Fibroblast of peridontal ligament (primary cell): Measurements from ENCODE around the gene PPP4R3A.
"Not testable (repeated sequence)": the region's sequence is repeated elsewhere in the genome, so short reads cannot be mapped to it uniquely, and the experiment has no call there.

Experiments used
- DNase-seq: peaks from one replicate; pipeline ENCODE4 v3.0.0-alpha.2; 2010; ENCODE audit errors: extremely low read depth

The PPP4R3A gene

DNA sequence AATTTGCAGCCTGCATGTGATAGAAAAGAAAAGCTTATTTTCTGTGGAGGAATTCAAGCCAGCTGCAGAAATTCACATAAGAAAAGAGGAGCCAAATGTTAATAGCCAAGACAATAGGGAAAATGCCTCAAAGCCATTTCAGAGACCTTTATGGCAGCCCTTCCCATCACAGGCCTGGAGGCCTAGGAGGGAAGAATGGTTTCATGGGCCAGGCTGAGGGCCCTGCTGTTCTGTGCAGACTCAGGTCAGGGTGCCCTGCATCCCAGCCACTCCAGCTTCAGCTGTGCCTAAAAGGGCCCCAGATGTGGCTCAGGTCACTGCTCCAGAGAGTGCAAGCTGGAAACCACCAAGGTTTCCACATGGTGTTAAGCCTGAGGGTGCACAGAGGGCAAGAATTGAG is 71.3 kb downstream of the PPP4R3A start:
- DNase-seq = no peak

DNA sequence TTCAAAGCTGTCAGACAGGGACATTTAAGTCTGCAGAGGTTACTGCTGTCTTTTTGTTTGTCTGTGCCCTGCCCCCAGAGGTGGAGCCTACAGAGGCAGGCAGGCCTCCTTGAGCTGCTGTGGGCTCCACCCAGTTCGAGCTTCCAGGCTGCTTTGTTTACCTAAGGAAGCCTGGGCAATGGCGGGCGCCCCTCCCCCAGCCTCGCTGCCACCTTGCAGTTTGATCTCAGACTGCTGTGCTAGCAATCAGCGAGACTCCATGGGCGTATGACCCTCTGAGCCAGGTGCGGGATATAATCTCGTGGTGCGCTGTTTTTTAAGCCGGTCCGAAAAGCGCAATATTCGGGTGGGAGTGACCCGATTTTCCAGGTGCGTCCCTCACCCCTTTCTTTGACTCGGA is 73.8 kb downstream of the PPP4R3A start:
- DNase-seq = not testable (repeated sequence)

DNA sequence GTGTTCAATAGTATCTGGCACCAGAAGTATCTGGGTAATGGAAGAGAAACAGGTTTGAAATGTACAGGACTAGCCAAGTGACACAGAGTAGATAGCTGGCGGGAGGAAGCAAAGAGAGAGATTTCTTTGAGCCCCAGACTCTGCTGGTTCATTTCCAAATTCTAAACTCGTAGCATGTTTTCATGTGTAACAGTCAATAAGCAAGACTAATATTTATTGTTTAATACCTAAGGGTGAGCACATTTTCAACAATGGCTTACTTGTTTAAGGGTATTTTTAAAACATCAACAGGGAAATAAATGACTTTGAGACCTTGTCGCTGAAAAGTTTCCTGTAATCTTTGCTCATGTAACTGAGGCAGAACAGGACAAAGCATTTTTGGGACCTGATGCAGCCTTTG is 80.7 kb downstream of the PPP4R3A start:
- DNase-seq = no peak

DNA sequence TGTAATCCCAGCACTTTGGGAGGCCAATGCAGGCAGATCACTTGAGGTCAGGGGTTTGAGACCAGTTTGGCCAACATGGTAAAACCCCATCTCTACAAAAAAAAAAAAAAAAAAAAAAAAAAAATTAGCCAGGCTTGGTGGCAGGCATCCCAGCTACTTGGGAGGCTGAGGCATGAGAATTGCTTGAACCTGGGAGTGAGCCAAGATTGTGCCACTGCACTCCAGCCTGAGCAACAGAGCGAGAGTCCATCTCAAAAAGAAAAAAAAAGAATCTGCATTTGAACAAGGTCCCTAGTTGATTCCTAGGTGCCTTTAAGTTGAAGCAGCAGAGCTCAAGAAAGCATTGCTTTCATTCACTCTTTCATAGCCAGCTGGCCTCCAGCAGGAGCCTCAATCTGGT is 81.2 kb downstream of the PPP4R3A start:
- not testable (repeated sequence) for DNase-seq

DNA sequence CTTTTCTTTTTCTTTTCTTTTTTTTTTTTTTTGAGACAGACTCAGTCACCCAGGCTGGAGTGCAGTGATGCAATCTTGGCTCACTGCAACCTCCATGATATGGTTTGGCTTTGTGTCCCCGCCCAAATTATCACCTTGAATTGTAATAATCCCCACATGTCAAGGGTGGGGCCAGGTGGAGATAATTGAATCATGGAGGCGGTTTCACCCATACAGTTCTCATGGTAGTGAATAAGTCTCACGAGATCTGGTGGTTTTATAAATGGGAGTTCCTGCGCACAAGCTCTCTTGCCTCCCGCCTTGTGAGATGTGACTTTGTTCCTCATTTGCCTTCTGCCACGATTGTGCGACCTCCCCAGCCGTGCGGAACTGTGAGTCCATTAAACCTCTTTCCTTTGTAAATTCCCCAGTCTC is 84.6 kb downstream of the PPP4R3A start:
- not testable (repeated sequence) for DNase-seq

DNA sequence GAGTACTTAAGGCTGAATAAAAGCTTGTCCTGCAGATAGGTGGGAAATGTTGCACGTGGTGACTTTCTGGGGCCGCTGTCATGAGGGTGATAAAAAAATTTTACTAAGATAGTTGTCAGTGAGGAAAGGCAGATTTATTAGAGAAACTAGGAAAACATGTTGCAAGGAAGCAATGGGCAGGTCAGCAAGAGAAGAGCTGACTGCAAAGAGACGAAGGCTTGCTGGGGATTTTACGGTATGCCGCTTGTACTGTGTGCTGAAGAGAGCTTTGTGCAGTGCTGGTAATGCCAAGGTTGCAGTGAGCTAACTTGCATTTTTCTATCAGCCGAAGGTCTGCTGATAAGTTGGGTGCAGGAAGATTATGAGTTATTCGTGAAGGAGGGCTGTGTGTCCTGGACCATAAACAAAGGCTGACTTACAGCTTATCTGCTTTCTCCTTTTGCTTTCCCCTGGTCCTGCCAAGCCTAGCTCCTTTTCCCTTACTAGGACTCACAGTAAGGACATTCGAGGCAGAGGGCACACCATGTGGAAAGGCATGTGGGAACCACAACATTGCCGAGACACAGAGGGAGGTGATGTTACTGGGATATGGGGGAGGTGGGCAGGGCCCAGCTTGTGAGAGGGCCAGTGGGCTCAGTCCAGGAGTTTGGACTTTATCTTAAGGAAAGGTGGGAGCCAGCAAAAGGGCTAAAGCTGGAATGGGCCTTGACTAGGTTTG is 85.1 kb downstream of the PPP4R3A start:
- no peak for DNase-seq

DNA sequence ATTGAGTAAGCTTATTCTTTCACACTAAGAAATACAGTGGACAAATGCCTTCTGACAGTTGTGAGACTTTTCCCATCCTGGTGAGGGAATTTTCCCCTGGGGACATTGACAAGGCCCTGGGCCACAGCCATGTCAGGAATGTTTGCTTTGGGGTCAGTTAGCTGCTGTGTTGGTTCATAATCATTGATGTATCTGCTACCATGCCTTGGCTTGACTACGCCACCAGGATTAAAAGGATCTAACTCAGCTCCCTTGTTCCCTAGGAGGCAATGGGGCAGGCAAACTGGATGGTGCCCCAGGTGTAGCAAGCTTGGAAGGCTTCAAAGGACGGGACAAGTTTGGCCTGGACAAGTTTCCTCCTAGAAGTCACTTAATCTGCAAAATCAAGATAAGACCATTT is 89.4 kb downstream of the PPP4R3A start:
- DNase-seq = no peak

DNA sequence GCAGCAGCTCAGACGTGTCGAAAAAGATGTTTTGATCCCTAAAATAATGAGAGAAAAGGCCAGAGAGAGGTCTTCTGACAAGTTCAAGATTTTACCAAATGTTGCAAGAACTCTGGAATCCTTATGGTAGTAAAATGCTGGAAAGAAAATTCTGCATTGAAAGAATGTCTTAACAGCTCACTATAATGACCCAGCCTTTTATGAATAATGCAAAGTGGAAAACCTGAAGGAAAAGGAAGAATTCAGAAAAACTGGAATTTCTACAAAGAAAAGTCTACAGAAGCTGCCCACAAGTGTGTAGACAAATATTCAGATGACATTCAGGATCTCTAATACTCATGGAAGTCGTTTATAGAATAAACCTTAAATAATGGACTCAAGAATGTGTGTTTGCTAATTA is 90.7 kb downstream of the PPP4R3A start:
- no peak for DNase-seq

DNA sequence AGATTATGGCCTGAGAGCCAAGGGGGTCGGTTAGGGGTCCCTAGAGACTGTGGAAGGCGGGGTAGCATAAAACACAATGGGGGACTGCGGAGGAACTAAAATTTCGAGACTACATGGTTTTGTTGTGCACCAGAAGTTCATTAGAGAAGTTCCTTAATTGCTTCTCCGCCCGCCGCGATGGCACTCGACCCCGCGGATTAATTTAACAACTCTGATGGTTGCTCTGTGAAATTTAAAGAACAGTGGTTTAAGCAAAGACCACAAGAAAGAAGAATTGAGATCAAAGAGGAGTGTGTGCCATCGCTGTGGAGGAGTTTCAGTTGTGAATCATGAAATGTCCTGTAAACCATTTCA is 91.1 kb downstream of the PPP4R3A start:
- DNase-seq = peak; percentile 8

DNA sequence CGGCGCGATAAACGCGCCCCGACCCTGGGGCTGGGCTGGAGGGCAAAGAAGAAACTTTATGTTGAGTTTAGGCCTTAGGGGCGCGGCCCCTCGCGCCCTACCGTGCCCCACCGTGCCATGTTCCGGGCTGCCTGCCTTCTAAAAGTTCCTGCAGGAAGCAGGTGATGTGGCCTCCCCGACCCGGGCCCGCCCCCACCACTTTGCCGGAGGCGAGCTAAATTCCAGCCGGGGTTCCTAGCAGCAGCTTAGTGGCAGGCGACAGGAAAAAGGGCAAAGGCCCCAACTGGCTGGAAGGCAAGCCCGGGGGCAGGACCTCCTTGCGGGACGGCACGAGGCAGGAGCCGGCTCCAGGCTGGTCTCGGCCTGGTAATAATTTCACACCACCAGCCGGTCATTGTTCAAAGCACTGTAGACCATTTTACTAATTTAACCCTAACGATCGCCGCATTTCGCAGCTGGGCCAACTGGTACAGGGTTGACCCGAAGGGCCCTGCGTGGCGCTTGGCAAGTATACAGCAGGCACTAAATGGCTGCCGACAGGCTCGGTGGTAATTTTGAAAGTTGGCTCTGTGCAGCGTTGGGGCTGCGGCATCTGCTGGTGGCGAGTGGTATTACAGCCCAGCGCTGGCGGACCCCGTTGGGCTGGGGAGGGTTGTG is 91.6 kb downstream of the PPP4R3A start:
- peak; percentile 50 for DNase-seq

DNA sequence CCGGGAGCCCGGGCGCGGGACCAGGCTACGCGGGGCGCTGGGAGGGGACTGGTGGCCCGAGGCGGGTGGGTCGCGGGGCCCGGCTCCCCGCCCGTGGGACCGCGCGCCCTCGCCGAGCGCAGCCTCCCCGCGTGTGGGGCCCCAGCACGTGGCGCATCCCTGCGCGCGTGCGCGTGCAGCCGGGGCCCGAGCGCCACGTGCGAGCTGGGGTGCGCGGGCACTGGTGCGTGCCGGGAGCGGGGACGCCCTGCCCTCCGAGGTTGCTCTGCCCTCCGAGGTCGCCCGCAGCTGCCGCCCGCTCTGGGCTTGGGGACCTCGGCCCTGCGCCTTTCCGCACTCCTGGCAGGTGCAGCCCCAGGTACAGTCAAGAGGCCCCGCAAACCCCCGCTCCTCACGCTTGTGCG is 92.1 kb downstream of the PPP4R3A start:
- DNase-seq = no peak

DNA sequence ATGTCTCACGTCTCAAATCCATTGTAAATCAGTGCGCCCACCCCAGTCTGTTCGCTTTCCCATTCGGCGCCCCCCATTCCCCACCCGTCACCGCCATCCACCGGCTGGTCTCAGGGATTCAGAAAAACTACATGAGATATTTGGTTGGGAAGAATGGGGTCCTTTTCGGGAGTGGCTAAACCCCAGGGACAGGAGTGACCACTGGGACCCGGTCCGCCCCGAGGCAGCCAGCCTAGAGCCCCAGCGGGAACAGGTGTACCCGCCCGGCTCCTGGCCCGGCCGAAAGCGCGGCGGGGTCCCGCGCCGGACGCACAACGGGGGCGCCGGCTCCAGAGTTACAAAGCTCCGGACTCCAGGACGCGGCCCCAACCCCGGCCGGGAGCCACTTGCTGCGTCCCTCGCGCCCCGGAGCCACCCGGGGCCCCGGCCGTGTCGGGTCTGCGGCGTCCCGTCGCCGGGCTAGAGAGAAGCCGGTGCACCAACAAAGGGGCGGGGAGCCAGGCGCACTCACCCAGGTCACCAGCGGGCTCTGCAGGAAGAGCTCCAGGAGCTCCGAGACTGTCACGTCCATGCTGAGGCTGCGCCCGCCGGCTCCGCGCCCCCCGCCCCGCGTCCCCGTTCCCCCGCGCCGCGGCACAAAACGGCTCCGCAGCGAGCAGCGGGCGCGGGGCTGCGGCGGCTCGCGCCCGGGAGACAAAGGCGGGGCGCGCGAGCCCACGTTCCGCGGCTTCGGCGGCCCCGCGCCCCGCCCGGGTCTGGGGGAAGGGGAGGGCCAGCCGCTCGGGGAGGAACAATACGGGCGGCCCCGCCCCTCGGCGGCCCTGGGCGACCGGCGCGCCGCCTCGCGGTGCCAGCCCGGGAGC is 92.8 kb downstream of the PPP4R3A start, which contains the start of gene CCDC88C:
Gene CCDC88C, minus strand, starts transcription at position 701 of the 863 bp plus-strand sequence. Its CDS starts 130 bp downstream, at position 571.
- no peak for DNase-seq

DNA sequence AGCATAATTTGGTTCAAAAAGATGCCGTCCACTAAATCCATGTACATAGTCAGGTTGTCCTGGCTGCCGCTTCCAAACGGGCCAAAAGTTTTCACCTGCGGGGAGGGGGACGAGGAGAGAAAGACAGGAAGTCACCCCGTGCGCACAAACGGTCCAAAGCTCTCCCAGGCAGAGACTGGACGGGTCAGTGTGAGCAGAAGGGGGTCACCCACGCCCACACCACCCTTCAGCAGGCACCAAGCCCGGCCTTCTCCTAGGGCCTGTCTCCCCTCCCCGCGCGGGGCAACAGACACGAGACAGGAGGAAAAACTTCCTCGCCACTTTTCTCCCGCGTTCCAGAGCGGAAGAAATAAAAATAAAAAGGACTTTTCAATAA is 93.4 kb downstream of the PPP4R3A start:
- no peak for DNase-seq

DNA sequence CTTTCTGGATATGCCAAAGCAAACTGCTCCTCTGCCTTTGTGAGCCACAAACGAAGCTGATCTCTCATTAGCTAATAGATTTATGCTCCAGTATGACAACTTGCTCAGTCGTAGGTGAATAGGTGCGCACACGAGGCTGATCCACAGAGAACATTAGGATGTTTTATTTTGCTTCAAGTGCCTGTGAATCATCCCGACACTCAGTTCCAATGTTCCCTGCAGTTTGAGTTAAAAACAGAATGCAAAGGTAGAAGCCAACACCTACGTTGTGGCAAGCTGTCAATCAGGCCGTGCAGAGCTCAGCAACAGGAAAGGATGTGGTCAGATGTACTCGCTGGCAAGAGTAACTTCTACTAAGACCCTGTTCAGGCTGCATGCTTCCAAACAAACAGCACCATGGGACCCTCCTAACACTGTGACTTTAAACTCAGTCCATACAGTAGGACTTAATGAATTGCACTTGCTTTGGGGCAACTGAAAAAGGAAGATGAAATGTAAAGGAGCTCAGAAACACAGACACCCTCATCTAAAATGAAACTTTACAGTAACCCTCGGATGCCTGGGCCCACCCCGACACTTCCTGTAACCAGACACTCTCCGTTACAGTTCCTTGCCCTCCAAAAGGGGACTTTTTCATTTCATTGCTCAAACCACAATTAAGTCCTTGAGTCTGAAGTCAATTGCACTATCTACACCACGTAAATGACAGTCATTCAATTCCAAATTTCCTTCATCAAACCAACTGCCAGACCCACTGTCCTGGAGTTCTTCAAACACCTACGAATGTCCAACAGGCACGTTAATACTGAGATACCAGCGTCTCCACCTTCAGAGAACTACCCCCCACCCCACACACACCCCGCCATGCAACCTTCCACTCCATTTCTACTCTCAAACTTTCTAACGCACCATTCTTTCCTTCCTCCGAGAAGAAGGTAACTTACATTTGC is 94.0 kb downstream of the PPP4R3A start:
- no peak for DNase-seq

DNA sequence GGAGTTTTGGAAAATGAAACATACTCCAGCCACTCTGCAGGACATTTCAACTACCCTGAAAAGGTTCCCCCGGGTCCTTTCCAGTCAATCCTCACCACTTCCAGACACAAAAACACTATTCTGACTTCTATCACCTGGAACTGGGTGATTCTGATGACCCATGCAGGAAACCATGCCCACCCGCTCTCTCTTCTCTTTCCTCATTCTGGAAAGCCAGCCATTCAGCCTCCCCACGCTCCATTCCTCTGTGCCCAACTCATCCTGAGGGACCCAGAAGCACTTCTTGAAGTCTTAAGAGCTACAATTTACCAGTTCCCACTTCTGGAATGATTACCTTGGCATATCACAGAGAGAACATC is 95.7 kb downstream of the PPP4R3A start:
- no peak for DNase-seq

DNA sequence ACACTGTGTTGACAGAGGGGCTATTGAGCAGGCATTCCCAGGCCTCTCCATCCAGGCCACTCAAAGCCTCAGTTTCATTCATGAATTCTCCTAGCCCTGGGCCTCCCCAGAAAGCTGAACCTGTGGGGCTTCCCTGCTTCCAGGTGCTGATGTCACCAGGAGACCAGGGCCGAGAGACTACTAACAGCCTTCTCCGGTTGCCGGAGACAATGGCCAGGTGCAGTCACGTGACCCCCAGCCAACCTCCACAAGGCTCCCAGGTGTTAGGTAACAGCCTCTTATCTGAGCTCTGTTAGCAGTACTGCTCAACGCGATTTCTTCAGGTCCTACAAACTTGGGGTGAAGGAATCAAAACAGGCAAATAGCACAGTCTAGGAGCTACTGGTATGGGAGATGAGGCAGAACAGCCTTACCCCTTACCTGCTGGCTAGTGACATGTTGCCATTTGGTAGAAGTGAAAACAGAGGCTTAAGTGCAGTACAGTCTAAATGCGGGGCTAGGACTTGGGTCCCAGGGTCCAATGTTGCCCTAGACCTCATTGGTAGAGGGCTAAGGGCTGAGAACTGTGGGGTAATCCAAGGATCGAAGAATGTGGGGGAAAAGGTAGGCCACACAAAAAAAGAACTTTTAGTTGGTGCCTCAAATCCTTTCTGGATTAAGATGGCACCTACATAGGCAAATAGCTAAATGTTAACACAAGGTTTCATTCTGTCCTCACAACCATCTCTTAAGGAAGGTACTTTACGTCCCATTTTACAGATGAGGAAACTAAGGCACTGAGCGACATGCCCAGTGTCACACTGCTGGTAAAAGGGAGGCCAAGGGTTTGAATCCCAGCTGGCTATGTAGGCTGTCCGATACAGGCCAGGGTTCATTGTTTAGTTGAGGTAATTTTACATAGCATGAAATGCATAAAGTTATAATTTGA is 96.3 kb downstream of the PPP4R3A start:
- no peak for DNase-seq

DNA sequence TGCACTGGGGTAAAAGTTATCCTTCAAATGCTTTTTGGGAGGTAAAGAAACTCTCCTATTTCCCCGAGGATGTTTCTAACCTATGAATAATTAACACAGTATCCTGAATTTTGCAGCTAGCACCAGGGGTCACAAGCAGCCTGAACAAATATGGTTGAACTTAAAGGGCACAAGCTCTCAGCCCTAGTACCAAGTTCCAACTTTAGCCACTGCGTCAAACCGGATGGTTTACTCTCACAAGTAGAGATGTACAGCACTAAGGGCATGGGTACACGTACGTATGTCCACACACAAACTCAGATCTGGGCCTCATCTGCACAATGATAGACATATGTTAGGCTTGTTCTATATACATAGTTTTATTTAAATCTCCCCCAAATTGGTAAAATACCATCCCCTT is 97.2 kb downstream of the PPP4R3A start:
- DNase-seq = no peak

DNA sequence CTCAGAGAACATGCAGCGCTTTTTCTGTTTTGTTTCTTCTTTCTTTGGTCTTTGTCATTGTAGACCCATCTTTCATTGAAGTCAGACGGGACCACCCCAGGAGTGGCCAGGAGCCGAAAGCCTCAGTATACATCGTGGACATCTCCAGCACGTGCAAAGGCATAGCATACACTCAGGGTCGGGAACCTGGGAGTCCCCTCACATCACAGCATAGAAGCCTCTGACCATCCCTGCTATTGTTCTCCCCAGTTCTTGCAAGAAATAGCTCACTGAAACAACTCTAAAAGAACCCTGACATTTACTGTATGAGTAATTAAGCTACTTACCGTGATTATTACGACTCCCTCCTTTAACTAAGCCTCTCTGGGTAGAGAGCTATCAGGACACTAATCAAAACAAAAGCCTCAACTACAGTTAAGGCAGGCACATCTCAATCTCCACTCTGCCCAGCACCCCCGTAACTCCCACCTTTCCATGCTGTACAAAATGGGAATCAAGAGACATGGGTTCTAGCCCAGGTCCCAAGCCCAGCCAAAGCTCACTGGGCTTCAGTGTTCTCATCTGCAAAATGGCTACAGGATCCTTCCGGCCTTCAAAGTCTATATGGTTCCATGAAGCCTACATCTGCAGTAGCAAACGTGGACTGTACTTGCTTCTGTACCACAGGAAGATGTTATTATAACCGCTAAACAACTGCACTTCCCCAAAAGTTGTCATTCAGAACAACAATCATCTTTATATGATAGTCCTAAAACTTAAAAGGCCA is 99.2 kb downstream of the PPP4R3A start:
- no peak for DNase-seq

DNA sequence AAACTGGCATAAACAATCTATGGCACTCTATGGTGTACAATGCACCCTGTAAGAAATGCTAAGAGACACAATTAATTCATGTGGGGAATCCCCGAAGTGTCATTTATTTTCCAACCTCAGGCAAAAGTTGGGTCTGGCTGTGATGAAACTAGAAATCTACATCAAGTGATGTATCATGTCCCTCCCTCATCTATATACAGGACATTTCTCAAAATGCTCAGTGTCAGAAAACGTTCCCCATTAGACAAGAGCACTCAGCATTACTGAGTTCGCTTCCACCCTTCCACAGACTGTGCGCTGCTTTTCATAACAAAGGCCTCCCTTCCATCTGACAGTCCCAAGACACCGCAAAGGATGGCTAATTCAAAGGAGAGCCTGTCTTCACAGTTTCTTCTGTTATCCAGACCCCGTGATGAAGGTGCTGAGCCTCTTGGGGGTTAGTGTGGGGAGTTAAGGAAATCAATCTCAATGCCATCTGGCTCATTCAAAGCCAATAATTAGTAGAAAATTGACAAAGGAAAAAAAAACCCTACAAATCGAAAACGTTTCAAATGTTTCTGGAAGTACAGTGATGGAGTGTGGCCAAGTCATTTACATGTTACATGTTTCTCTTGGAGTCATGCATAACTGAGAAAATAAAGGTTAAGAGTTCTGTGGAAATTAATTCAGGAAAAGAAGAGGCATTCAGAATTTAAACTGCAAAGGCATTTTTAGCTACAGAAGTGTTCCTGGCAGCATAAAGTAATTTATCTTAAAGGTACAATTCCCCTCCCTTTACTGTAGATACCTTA is 100.0 kb downstream of the PPP4R3A start:
- no peak for DNase-seq
